ENCODE measurements around the gene PKP2. TPM values are rescaled to one million over a fixed set of nuclear protein-coding genes. Genes with fewer than 3 reads are reported as not detected.
"Not testable (repeated sequence)": the region's sequence is repeated elsewhere in the genome, so short reads cannot be mapped to it uniquely, and the experiment has no call there.

The PKP2 gene
- polyA plus RNA-seq, 1 experiment, result 0.02 TPM

DNA sequence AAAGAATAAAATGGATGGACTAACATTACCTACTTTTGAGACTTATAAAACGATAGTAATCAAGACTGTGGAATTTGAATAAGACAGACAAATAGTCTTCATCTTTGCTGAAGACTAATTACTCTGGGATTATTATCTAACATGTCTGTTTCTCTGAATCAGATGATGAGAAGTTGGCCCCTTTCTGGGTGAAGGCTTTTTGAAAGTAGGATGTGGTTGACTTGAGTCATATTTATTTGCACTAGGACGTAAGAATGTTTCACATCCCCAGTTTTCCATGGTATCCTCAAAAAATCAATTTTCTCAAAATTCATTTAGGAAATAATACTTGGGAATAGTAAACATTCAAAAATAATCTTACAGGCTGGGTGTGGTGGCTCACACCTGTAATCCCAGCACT lies 31.8 kb downstream of the PKP2 start:
- ChIA-PET POLR2A (no interaction called here), CTCF (no interaction called here)
- DNase-seq (ENCODE audit: low read depth, low spot score), result no peak
- Histone ChIP-seq H3K27ac (ENCODE audit: low read depth, low read length) (no peak overlapping the region), H3K4me3 (ENCODE audit: low read depth, low read length) (no peak overlapping the region), H3K9me3 (ENCODE audit: control insufficient read depth, insufficient read depth, low read length) (no peaks in the 10 kb centered on the region; the same call in 1 of the 2 replicates), H3K27me3 (ENCODE audit: control insufficient read depth, insufficient read depth, low read length) (no peaks in the 10 kb centered on the region)
- TF ChIP-seq, protein P1, sequence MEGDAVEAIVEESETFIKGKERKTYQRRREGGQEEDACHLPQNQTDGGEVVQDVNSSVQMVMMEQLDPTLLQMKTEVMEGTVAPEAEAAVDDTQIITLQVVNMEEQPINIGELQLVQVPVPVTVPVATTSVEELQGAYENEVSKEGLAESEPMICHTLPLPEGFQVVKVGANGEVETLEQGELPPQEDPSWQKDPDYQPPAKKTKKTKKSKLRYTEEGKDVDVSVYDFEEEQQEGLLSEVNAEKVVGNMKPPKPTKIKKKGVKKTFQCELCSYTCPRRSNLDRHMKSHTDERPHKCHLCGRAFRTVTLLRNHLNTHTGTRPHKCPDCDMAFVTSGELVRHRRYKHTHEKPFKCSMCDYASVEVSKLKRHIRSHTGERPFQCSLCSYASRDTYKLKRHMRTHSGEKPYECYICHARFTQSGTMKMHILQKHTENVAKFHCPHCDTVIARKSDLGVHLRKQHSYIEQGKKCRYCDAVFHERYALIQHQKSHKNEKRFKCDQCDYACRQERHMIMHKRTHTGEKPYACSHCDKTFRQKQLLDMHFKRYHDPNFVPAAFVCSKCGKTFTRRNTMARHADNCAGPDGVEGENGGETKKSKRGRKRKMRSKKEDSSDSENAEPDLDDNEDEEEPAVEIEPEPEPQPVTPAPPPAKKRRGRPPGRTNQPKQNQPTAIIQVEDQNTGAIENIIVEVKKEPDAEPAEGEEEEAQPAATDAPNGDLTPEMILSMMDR (IDR thresholded peaks at IDR 0.05; ENCODE audit: low read depth, low read length), result no peak

DNA sequence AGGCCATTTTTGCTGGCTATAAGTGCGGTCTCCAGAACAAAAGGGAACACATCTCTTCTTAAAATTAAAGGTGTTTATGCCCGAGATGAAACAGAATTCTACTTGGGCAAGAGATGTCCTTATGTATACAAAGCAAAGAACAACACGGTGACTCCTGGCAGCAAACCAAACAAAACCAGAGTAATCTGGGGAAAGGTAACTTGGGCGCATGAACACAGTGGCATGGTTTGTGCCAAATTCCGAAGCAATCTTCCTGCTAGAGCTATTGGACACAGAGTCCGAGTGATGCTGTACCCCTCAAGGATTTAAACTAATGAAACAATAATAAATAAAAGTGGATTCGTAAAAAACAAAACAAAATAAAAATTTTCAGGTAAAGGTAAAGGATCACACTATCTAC lies 33.4 kb downstream of the PKP2 start:
- no peak for DNase-seq (ENCODE audit: low read depth, low spot score)
- Histone ChIP-seq H3K4me3 (ENCODE audit: low read depth, low read length) (no peak overlapping the region), H3K27me3 (ENCODE audit: control insufficient read depth, insufficient read depth, low read length) (no peaks in the 10 kb centered on the region), H3K9me3 (ENCODE audit: control insufficient read depth, insufficient read depth, low read length) (no peaks in the 10 kb centered on the region; the same call in 1 of the 2 replicates), H3K27ac (ENCODE audit: low read depth, low read length) (no peak overlapping the region)
- CTCF ChIA-PET, result no interaction called here
- POLR2A ChIA-PET, result no interaction called here
- TF ChIP-seq, protein P1 (IDR thresholded peaks at IDR 0.05; ENCODE audit: low read depth, low read length), result no peak

DNA sequence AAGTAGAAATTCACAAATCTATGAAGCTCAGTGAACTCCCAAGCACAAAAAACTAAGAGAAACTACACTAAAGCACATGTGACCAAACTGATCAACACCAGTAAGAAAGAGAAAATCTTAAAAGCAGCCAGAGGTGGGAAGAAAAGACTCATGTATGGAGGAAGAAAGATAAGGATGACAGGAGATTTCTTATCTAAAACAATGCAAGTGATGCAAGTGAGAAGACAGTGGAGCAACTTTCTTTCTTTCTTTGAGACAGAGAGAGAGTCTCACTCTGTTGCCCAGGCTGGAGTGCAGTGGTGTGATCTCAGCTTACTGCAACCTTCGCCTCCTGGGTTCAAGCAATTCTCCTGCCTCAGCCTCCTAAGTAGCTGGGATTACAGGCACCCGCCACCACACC lies 34.9 kb downstream of the PKP2 start:
- H3K9me3 ChIP-seq (ENCODE audit: control insufficient read depth, insufficient read depth, low read length); DNase-seq (ENCODE audit: low read depth, low spot score); H3K27me3 ChIP-seq (ENCODE audit: control insufficient read depth, insufficient read depth, low read length); H3K27ac ChIP-seq (ENCODE audit: low read depth, low read length); CTCF ChIA-PET; H3K4me3 ChIP-seq (ENCODE audit: low read depth, low read length); POLR2A ChIA-PET: not testable (repeated sequence)

DNA sequence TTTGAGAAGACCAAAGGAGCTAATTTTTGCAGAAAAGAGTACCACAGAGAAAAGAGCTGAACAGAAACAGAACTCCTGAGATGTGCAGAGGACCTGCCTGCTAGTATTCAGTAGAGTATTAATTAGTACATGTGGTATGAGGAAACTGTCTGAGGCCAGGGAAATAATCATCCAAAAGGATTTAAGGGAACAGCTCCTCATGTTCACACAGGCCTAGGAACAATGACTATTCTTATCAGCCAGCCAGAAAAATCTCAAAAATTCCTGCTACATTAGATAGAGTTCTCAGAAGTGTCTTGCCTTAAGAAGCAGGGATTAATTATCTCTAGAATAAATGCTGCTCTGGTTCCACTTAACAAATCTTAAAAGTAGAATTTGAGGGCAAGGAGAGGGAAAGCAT lies 36.4 kb downstream of the PKP2 start:
- TF ChIP-seq, protein P1 (IDR thresholded peaks at IDR 0.05; ENCODE audit: low read depth, low read length), result no peak
- Histone ChIP-seq H3K4me3 (ENCODE audit: low read depth, low read length) (no peak overlapping the region), H3K27me3 (ENCODE audit: control insufficient read depth, insufficient read depth, low read length) (no peaks in the 10 kb centered on the region), H3K9me3 (ENCODE audit: control insufficient read depth, insufficient read depth, low read length) (peaks cover 5% of the 10 kb centered on the region; the same call in 1 of the 2 replicates), H3K27ac (ENCODE audit: low read depth, low read length) (no peak overlapping the region)
- ChIA-PET POLR2A (no interaction called here), CTCF (no interaction called here)
- no peak for DNase-seq (ENCODE audit: low read depth, low spot score)

DNA sequence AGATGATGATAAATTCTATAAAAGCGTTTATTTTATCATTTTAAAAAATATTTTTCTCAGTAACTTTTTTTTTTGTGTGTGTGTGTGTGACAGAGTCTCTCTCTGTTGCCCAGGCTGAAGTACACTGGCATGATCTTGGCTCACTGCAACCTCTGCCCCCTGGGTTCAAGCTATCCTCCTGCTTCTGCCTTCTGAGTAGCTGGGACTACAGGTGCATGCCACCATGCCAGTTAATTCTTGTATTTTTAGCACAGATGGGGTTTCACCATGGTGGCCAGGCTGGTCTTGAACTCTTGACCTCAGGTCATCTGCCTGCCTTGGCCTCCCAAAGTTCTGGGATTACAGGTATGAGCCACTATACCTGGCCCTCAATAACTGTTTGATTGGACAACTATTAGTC lies 37.2 kb downstream of the PKP2 start:
- Histone ChIP-seq H3K27ac (ENCODE audit: low read depth, low read length) (no peak overlapping the region), H3K27me3 (ENCODE audit: control insufficient read depth, insufficient read depth, low read length) (no peaks in the 10 kb centered on the region), H3K4me3 (ENCODE audit: low read depth, low read length) (no peak overlapping the region), H3K9me3 (ENCODE audit: control insufficient read depth, insufficient read depth, low read length) (peaks cover 5% of the 10 kb centered on the region; the same call in 1 of the 2 replicates)
- DNase-seq (ENCODE audit: low read depth, low spot score), result no peak
- ChIA-PET CTCF (no interaction called here), POLR2A (no interaction called here)
- TF ChIP-seq, protein P1 (IDR thresholded peaks at IDR 0.05; ENCODE audit: low read depth, low read length), result no peak

DNA sequence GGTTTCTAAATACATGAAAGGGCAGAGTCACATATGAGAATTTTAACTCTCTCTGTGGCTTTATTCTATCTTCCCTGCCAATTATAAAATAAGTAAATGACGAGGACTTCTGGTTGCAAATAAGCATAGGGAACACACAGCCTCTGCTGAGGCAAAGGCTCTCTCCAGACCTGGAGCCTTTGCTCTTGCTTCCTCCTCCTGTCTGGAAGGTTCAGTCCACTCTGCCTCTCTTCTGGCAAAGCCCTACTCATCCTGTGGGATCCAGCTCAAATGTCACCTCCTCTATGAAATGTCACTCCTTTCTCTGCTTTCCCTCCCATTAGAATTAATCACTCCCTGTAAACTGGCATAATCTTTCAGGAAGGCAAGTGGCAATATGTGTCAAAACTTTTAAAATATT lies 41.9 kb downstream of the PKP2 start:
- TF ChIP-seq, protein P1 (IDR thresholded peaks at IDR 0.05; ENCODE audit: low read depth, low read length), result no peak
- DNase-seq (ENCODE audit: low read depth, low spot score), result no peak
- Histone ChIP-seq H3K27me3 (ENCODE audit: control insufficient read depth, insufficient read depth, low read length) (no peaks in the 10 kb centered on the region), H3K9me3 (ENCODE audit: control insufficient read depth, insufficient read depth, low read length) (peaks cover 7% of the 10 kb centered on the region), H3K4me3 (ENCODE audit: low read depth, low read length) (no peak overlapping the region), H3K27ac (ENCODE audit: low read depth, low read length) (no peak overlapping the region)
- CTCF ChIA-PET, result no interaction called here
- POLR2A ChIA-PET, result no interaction called here

Measured in AG04450 (cell line).